HUES48 (cell line): ENCODE measurements around the gene LEMD3.

Experiments used
- H3K27ac ChIP-seq: one replicate; pipeline ENCODE4 v1.7.0; 2013; ENCODE audit warnings: low read depth, low read length, inconsistent platforms
- H3K27me3 ChIP-seq: 2 replicates; pipeline ENCODE4 v1.6.1; 2013; ENCODE audit warnings: mild to moderate bottlenecking, low read length; ENCODE audit not compliant: control insufficient read depth, insufficient read depth
- H3K36me3 ChIP-seq: 2 replicates; pipeline ENCODE4 v1.6.1; 2013; ENCODE audit warnings: low read length; ENCODE audit not compliant: control insufficient read depth, insufficient read depth
- H3K4me1 ChIP-seq: 2 replicates; pipeline ENCODE4 v1.6.1; 2013; ENCODE audit warnings: mild to moderate bottlenecking, low read length; ENCODE audit not compliant: control insufficient read depth, insufficient read depth
- H3K4me3 ChIP-seq: 2 replicates; pipeline ENCODE4 v1.5.1; 2013; ENCODE audit warnings: mild to moderate bottlenecking, low read depth, low read length
- H3K9ac ChIP-seq: 2 replicates; pipeline ENCODE4 v1.6.1; 2013; ENCODE audit warnings: mild to moderate bottlenecking, low read depth, low read length, moderate library complexity
- H3K9me3 ChIP-seq: 2 replicates; pipeline ENCODE4 v1.6.1; 2013; ENCODE audit warnings: low read length; ENCODE audit not compliant: control insufficient read depth, insufficient read depth

Gene LEMD3

DNA sequence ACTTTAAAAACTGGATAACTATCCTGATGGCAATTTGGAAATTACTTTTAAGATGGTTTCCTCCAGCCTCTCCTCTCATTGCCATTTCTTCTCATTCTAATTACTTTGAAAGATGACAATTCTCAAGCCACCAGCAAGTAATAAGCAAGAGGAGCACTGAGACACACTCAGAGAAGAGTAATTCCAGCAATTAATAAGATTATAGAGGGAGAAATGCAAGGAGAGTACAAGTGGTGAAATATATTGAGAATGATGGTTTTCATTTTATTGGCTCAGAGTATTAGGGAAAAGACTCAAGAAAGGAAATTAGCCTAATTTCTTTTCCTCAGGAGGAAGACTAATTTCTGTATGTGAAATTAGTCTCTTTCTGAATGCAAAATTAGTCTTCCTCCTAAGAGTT lies 88.6 kb downstream of the LEMD3 start:
- Histone ChIP-seq H3K9ac (no peak overlapping the region), H3K36me3 (no peaks in the 10 kb centered on the region), H3K4me1 (no peaks in the 10 kb centered on the region), H3K9me3 (no peaks in the 10 kb centered on the region), H3K4me3 (no peak overlapping the region), H3K27ac (no peak overlapping the region), H3K27me3 (no peaks in the 10 kb centered on the region)

DNA sequence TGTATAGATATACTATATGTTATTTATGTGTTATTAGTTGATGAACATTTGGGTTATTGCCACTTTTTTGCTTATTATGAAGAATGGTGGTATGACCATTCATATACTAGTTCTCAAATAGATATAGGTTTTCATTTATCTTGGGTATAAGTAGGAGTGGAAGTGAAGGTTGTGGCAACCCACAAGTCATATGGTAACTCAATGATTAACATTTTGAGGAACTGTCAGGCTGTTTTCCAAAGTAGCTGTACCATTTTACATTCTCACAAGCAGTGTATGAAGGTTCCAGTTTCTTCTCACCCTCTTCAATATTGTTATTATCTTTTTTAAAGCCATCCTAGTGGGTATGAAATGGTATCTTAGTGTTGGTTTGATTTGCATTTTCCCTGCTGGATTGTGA lies 90.1 kb downstream of the LEMD3 start:
- H3K27ac ChIP-seq, result no peak overlapping the region
- no peaks in the 10 kb centered on the region for H3K4me1 ChIP-seq
- no peak overlapping the region for H3K9ac ChIP-seq
- H3K27me3 ChIP-seq, result no peaks in the 10 kb centered on the region
- H3K36me3 ChIP-seq, result no peaks in the 10 kb centered on the region
- no peaks in the 10 kb centered on the region for H3K9me3 ChIP-seq
- no peak overlapping the region for H3K4me3 ChIP-seq

DNA sequence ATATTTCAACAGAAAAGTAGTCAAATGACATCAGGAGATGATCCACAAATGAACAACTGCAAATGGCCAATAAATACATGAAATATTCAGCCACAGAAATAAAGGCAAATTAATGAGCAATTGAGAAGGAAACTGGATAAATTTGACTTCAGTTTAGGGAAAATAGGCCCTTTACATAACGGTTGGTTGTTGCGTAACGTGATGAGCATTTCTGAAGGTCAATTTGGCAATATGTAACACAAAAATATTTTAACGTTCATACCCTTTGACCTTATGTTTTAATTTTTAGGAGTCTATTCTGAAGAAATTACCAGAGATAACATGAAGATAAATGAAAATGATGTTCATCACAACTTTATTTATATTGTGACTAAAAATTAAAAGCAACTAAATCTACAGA lies 94.4 kb downstream of the LEMD3 start:
- Histone ChIP-seq H3K4me1 (no peaks in the 10 kb centered on the region), H3K9me3 (no peaks in the 10 kb centered on the region), H3K27me3 (no peaks in the 10 kb centered on the region), H3K36me3 (no peaks in the 10 kb centered on the region), H3K9ac (no peak overlapping the region), H3K4me3 (no peak overlapping the region), H3K27ac (no peak overlapping the region)

DNA sequence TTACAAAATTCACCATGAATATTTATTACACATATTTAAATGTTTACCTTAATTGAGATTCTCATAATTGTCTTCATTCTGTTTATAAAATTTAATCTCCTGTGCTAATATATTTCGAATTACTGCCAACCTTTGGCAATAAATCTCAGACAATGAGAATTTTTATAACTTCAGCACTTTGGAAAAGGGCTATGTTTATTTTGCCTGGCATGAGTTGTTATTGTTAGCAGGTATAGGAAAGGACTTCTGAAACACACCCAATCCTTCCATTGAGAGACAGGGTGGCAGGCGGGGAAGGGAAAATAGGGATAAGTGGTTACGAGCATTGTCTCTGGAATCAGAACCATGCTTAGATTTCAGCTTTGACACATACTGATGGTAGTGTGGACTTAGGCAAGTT lies 97.0 kb downstream of the LEMD3 start:
- Histone ChIP-seq H3K4me1 (no peaks in the 10 kb centered on the region), H3K36me3 (no peaks in the 10 kb centered on the region), H3K27me3 (no peaks in the 10 kb centered on the region), H3K9me3 (no peaks in the 10 kb centered on the region), H3K27ac (no peak overlapping the region), H3K4me3 (no peak overlapping the region), H3K9ac (no peak overlapping the region)

DNA sequence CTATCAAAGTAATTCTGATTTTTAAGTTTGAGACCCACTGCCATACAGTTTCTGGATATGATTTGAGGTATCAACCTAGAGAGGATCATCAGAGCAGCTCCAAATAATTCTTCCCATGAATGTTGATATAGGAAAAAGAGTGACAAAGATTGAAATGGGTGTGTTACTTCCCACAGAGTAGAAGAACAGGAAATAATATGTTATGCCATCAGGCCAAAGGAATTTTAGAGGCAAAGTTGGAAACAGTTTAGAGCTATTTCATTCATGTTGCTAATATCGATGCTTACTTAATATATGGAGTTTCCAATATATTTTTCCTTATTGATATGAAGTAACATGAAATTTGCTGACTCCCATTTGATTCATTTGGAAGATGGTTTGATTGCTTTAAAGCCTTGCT lies 100.2 kb downstream of the LEMD3 start:
- Histone ChIP-seq H3K36me3 (no peaks in the 10 kb centered on the region), H3K27ac (no peak overlapping the region), H3K27me3 (no peaks in the 10 kb centered on the region), H3K4me3 (no peak overlapping the region), H3K9ac (no peak overlapping the region), H3K4me1 (no peaks in the 10 kb centered on the region), H3K9me3 (no peaks in the 10 kb centered on the region)

DNA sequence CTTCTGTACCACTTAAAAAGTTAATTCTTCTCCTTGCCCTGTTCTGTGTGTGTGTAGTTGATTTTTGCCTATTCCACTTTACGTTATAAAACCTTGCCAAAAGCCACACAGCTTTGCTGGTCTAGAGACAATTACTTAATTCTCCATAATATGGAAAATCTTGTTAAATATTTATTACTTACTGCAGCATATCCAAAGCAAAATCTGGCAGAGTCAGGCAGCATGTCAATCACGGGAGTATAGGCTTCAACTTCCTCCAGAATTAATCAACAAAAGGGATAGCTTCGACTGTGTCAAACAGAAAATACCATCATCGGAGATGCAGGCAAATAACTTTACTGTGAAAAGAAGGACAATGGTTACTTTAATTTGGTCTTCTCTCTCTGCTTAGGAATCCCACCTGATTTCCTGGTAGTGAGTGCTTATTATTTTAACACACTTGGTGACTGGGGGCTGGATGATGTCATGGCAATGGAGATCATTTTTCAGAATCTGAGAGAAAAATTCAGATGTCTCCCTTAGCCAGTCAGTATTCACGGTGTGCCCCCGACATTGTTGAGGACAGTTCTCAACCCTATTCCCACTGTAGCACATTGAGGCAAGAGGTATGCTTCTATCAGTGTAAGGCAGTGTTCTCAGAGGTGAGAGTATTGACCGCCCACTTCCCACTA lies 105.4 kb downstream of the LEMD3 start:
- Histone ChIP-seq H3K27ac (no peak overlapping the region), H3K4me1 (peaks cover 11% of the 10 kb centered on the region), H3K27me3 (peaks cover 22% of the 10 kb centered on the region), H3K4me3 (no peak overlapping the region), H3K9ac (no peak overlapping the region), H3K36me3 (no peaks in the 10 kb centered on the region), H3K9me3 (no peaks in the 10 kb centered on the region)

DNA sequence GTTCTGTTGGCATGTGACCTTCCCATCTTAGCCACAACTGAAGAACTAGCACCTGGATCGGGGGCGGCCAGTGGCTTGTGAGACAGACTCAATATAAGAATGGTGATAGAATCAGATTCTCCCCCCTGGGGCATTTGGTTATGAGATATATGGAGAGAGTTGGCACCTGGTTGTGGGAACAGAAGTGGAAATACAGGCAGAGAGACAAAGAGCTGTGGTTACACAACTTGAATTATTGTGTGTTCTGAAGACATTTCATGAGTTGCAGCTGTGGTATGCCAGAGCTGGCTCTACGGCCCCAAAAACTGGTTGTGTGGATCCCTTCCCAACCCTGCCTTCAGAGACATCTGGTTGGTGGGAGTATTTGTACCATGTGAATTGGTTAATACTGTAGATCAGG lies 106.2 kb downstream of the LEMD3 start:
- no peak overlapping the region for H3K9ac ChIP-seq
- no peaks in the 10 kb centered on the region for H3K36me3 ChIP-seq
- H3K27me3 ChIP-seq, result peaks cover 30% of the 10 kb centered on the region
- H3K27ac ChIP-seq, result no peak overlapping the region
- no peak overlapping the region for H3K4me3 ChIP-seq
- peaks cover 12% of the 10 kb centered on the region for H3K4me1 ChIP-seq
- H3K9me3 ChIP-seq, result no peaks in the 10 kb centered on the region

DNA sequence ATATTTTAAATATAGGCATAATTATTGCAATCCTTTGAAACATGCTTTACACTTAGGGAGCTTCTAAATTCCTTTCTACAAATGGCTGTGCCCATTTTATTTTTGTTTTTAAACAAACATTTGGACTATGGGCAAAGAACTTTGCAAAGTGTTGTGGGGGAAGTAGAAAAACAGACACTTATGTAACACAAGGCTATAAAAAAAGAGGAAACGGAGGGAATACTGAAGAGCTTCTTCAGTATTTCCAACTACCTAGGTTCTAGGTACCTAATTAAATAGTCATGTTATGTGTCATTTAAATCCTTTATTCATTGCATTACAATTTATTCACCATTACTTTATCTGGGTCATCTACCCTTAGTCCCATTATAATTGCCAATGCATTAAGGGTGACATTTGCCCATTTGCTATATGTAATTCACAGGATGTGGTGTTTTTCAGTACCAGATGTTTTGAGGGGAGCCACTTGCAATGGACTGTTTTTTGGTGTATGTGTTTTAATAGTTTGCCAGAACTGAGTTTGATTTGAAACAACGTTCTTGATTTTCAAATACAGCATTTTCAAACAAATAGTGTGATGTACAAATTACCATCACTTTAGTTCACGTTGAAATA lies 107.6 kb downstream of the LEMD3 start:
- Histone ChIP-seq H3K27me3 (peaks cover 30% of the 10 kb centered on the region), H3K36me3 (no peaks in the 10 kb centered on the region), H3K4me3 (no peak overlapping the region), H3K4me1 (peaks cover 12% of the 10 kb centered on the region), H3K27ac (no peak overlapping the region), H3K9me3 (no peaks in the 10 kb centered on the region), H3K9ac (no peak overlapping the region)

DNA sequence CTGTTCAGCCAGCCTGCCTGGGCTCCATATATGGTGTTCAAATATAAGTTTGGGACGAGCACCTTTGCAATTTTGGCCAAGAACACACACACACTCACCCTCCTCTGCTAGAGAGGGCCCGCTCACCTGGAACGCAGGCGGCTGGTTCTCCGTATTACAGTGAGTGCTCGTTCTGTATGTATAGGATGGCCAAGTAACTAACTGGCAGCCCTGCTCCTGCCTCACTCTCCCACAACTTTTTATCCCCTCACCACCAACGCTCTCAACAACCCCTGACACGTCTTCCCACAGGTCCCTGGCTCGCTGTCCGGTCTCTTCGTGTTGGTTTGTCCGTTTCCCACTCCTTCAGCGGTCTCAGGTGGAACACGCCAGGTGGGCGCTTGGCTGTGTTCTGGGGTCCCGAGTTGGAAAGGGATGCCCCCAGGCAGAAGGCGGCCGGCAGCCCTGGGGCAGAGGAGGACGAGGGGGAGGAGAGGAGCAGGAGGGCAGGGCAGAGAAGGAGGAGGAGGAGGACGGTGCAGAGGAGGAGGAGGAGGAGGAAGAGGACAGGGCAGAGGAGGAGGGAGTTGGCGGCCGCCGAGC lies 108.7 kb downstream of the LEMD3 start:
- H3K27me3 ChIP-seq, result peaks cover 30% of the 10 kb centered on the region
- H3K4me3 ChIP-seq, result peak overlapping the region; percentile 72
- H3K9me3 ChIP-seq, result no peaks in the 10 kb centered on the region
- H3K9ac ChIP-seq, result no peak overlapping the region
- peaks cover 12% of the 10 kb centered on the region for H3K4me1 ChIP-seq
- no peaks in the 10 kb centered on the region for H3K36me3 ChIP-seq
- no peak overlapping the region for H3K27ac ChIP-seq

DNA sequence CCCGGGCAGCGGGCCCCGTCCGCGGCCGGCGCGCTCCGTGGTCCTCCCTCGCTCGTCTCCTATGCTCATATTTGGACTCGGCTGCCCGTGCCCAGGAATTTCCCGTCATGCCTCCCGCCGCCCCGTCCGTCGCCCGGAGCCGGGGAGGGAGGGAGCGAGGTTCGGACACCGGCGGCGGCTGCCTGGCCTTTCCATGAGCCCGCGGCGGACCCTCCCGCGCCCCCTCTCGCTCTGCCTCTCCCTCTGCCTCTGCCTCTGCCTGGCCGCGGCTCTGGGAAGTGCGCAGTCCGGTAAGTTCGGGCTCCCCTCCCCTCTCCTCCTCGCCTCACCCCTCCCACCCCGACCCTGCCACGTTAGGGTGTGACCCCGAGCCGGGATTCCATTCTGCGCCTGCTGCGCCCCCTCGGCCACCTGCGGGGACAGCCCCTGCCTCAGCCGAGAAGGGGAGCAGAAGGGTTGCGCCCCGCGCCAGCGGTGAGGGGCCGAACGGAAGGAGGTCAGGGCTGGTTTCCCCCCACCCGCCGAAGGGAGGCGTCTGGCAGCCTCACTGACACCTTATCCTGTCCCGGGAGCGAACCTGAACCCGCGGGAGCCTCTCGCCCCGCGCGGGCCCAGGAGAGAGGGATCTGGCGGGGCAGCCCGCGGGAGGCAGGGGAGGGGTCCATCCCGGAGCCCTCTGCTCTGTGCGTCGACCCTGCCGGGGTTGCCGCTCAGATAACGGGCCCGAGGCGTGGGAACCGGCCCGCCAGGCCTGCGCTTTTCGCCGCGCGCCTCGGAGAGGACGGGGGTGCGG lies 109.4 kb downstream of the LEMD3 start, which contains the start of gene MSRB3:
MSRB3 (plus strand) TSS at position 108 of the 793 bp plus-strand sequence. CDS start 29,897 bp downstream, outside the sequence.
- Histone ChIP-seq H3K27me3 (peaks cover 30% of the 10 kb centered on the region), H3K36me3 (no peaks in the 10 kb centered on the region), H3K9me3 (no peaks in the 10 kb centered on the region), H3K4me1 (peaks cover 12% of the 10 kb centered on the region), H3K27ac (peak within 1 kb of the TSS; percentile 66), H3K9ac (no peak within 1 kb of the TSS), H3K4me3 (peak within 1 kb of the TSS; percentile 72)
